Measurements from ENCODE around the gene DECR2. TPM values are rescaled to one million over a fixed set of nuclear protein-coding genes. Genes with fewer than 3 reads are reported as not detected.
A peak's percentile ranks its signal among the peaks of the same experiment; 100 is the strongest.
"Not testable (repeated sequence)": the region's sequence is repeated elsewhere in the genome, so short reads cannot be mapped to it uniquely, and the experiment has no call there.

DECR2 gene
- total RNA-seq, 1 donor from 2014 or later: 14.1 TPM

GRCh38 chr16:367333-367903, 34.3 kb upstream of the DECR2 start:
- no peak for DNase-seq

- DNase-seq: no peak
Observed at GRCh38 chr16:368388-369158, 33.1 kb upstream of the DECR2 start.

- DNase-seq: no peak
Observed at GRCh38 chr16:369275-369865, 32.3 kb upstream of the DECR2 start.

- DNase-seq: no peak
Observed at GRCh38 chr16:369866-370436, 31.7 kb upstream of the DECR2 start.

GRCh38 chr16:370443-370842, 31.2 kb upstream of the DECR2 start, which contains the start of gene MRPL28:
Gene MRPL28, minus strand, starts transcription at chr16:370538. Its CDS starts 320 bp downstream, at chr16:370218.
- peak; percentile 98 for DNase-seq

- no peak for DNase-seq
Observed at GRCh38 chr16:370979-371514, 30.6 kb upstream of the DECR2 start.

- DNase-seq: peak; percentile 50
Observed at GRCh38 chr16:371515-372301, 30.0 kb upstream of the DECR2 start.

GRCh38 chr16:372302-372983, 29.2 kb upstream of the DECR2 start:
- DNase-seq: no peak

GRCh38 chr16:373020-373598, 28.6 kb upstream of the DECR2 start:
- no peak for DNase-seq

- no peak for DNase-seq
Observed at GRCh38 chr16:373848-374615, 27.7 kb upstream of the DECR2 start.

- DNase-seq: no peak
Observed at GRCh38 chr16:374616-374926, 27.1 kb upstream of the DECR2 start.

- no peak for DNase-seq
Observed at GRCh38 chr16:375212-375611, 26.5 kb upstream of the DECR2 start.

GRCh38 chr16:375927-376816, 25.5 kb upstream of the DECR2 start:
- no peak for DNase-seq

GRCh38 chr16:376817-377418, 24.8 kb upstream of the DECR2 start:
- DNase-seq: no peak

- DNase-seq: no peak
Observed at GRCh38 chr16:377419-377951, 24.2 kb upstream of the DECR2 start.

GRCh38 chr16:378113-378820, 23.4 kb upstream of the DECR2 start:
- not testable (repeated sequence) for DNase-seq

- DNase-seq: no peak
Observed at GRCh38 chr16:378821-379182, 22.9 kb upstream of the DECR2 start.
